IMR-90 (cell line): Measurements from ENCODE around the gene FAM83G. TPM values are rescaled to one million over a fixed set of nuclear protein-coding genes. Genes with fewer than 3 reads are reported as not detected.
"Not testable (repeated sequence)": the region's sequence is repeated elsewhere in the genome, so short reads cannot be mapped to it uniquely, and the experiment has no call there.

Experiments used
- ATAC-seq: fragments of 200-7000 bp; cut with Tn5 transposase; 2 replicates; pipeline ENCODE4 v1.9.1; 2020; ENCODE audit warnings: low read depth, mild to moderate bottlenecking, moderate library complexity
- BruUV-seq: library from RNA; stranded (reverse); fragments of 400-500 nt; replicated peaks from 2 replicates; lab custom pipeline; 2021; lab: Mats Ljungman, UMichigan
- CTCF ChIA-PET: fragments of 300-600 bp; formaldehyde crosslinking; extraction: SDS; loops from one replicate; lab custom pipeline; 2021; ENCODE audit warnings: antibody characterized with exemption; lab: Yijun Ruan, JAX
- POLR2A ChIA-PET: fragments of 300-600 bp; sonication (Branson Sonifier 250); formaldehyde crosslinking; loops from one replicate; lab custom pipeline; 2022; ENCODE audit warnings: antibody characterized with exemption; ENCODE audit not compliant: unreplicated experiment; lab: Charles Lee
- DNase-seq: peaks from one replicate; pipeline ENCODE4 v3.0.0; 2013
- H2AFZ ChIP-seq: replicated peaks from 2 replicates; pipeline ENCODE3; 2013; ENCODE audit warnings: low read length, mild to moderate bottlenecking; ENCODE audit not compliant: poor library complexity
- H2AK5ac ChIP-seq: 2 replicates; pipeline ENCODE4 v1.6.1; 2013; ENCODE audit warnings: low read depth, low read length, inconsistent platforms
- H2AK9ac ChIP-seq: replicated peaks from 2 replicates; pipeline ENCODE3; 2013; ENCODE audit warnings: mild to moderate bottlenecking, low read depth, low read length, moderate library complexity; ENCODE audit not compliant: poor library complexity
- H2BK120ac ChIP-seq: 2 replicates; pipeline ENCODE4 v1.6.1; 2013; ENCODE audit warnings: low read depth, low read length, inconsistent platforms
- H2BK15ac ChIP-seq: 3 replicates; pipeline ENCODE4 v1.6.1; 2013; ENCODE audit warnings: low read depth, low read length, inconsistent platforms
- H2BK20ac ChIP-seq: 2 replicates; pipeline ENCODE4 v1.6.1; 2013; ENCODE audit warnings: low read depth, mild to moderate bottlenecking, inconsistent platforms, low read length, moderate library complexity
- H2BK5ac ChIP-seq: 2 replicates; pipeline ENCODE4 v1.6.1; 2013; ENCODE audit warnings: mild to moderate bottlenecking, low read depth, low read length, inconsistent platforms; ENCODE audit not compliant: poor library complexity, severe bottlenecking
- H3K14ac ChIP-seq: replicated peaks from 2 replicates; pipeline ENCODE4 v1.6.1; 2013; ENCODE audit warnings: low read depth, low read length, inconsistent platforms
- H3K18ac ChIP-seq: 2 replicates; pipeline ENCODE4 v1.6.1; 2013; ENCODE audit warnings: low read depth, low read length, control low read depth
- H3K23ac ChIP-seq: 2 replicates; pipeline ENCODE4 v1.6.1; 2013; ENCODE audit warnings: low read depth, low read length, inconsistent platforms
- H3K27ac ChIP-seq: 2 replicates; pipeline ENCODE4 v1.5.1; 2013; ENCODE audit warnings: mild to moderate bottlenecking, control low read depth, low read length; ENCODE audit not compliant: insufficient read depth
- H3K27me3 ChIP-seq: 2 replicates; pipeline ENCODE4 v1.6.1; 2013; ENCODE audit warnings: low read length; ENCODE audit not compliant: control insufficient read depth, insufficient read depth
- H3K36me3 ChIP-seq: 2 replicates; pipeline ENCODE4 v1.6.1; 2013; ENCODE audit warnings: low read length, mixed read lengths; ENCODE audit not compliant: control insufficient read depth, insufficient read depth
- H3K4ac ChIP-seq: 2 replicates; pipeline ENCODE4 v1.6.1; 2013; ENCODE audit warnings: low read depth, low read length, inconsistent platforms
- H3K4me1 ChIP-seq: 2 replicates; pipeline ENCODE4 v1.6.1; 2013; ENCODE audit warnings: low read length, mixed read lengths; ENCODE audit not compliant: control insufficient read depth, insufficient read depth
- H3K4me2 ChIP-seq: 2 replicates; pipeline ENCODE4 v1.6.1; 2013; ENCODE audit warnings: low read depth, mild to moderate bottlenecking, control low read depth, low read length, moderate library complexity
- H3K4me3 ChIP-seq: 2 replicates; pipeline ENCODE4 v1.5.1; 2013; ENCODE audit warnings: low read depth, mild to moderate bottlenecking, control low read depth, low read length, moderate library complexity; ENCODE audit not compliant: insufficient read depth
- H3K56ac ChIP-seq: 2 replicates; pipeline ENCODE4 v1.6.1; 2013; ENCODE audit warnings: low read length, inconsistent platforms; ENCODE audit not compliant: insufficient read depth; ENCODE audit errors: extremely low read depth
- H3K79me1 ChIP-seq, 2 experiments: 2 replicates each; pipeline ENCODE4 v1.6.1; 2013; ENCODE audit warnings: low read length in 2 of 2, inconsistent platforms in 1 of 2, low read depth in 1 of 2
- H3K9ac ChIP-seq: 2 replicates; pipeline ENCODE4 v1.6.1; 2013; ENCODE audit warnings: low read depth, low read length, control low read depth
- H3K9me1 ChIP-seq: 2 replicates; pipeline ENCODE4 v1.6.1; 2013; ENCODE audit warnings: low read length, inconsistent platforms; ENCODE audit not compliant: insufficient read depth
- H3K9me3 ChIP-seq: 2 replicates; pipeline ENCODE4 v1.6.1; 2013; ENCODE audit warnings: low read length; ENCODE audit not compliant: control insufficient read depth, insufficient read depth
- H4K20me1 ChIP-seq: 2 replicates; pipeline ENCODE4 v1.6.1; 2013; ENCODE audit warnings: low read length, inconsistent platforms; ENCODE audit not compliant: insufficient read depth
- H4K5ac ChIP-seq: 2 replicates; pipeline ENCODE4 v1.6.1; 2013; ENCODE audit warnings: mild to moderate bottlenecking, low read depth, low read length, control low read depth
- H4K8ac ChIP-seq, 2 experiments: 2 replicates each; pipeline ENCODE4 v1.6.1; 2013; ENCODE audit warnings: low read depth in 2 of 2, low read length in 2 of 2, control low read depth in 1 of 2, inconsistent platforms in 1 of 2
- H4K91ac ChIP-seq: 2 replicates; pipeline ENCODE4 v1.6.1; 2013; ENCODE audit warnings: low read depth, low read length, inconsistent platforms; ENCODE audit not compliant: insufficient read depth
- WGBS, 2 experiments: methylation state at CpG; one replicate each; pipeline versions ENCODE4 v1.1.5 to v1.1.7; 2013; ENCODE audit warnings: missing lambda C conversion rate in 2 of 2; ENCODE audit not compliant: insufficient read length in 1 of 2; ENCODE audit errors: extremely low coverage in 2 of 2; 5-methylcytosine and 5-hydroxymethylcytosine counted together
- dilution Hi-C: fragments of 300-500 bp; cut with HindIII; formaldehyde crosslinking; loops from one replicate; pipeline ENCODE4 v1.14.3; 2018; ENCODE audit warnings: low sequenced_read_pairs; ENCODE audit not compliant: unreplicated experiment
- in situ Hi-C: fragments of 300-500 bp; cut with MboI; formaldehyde crosslinking; loops from 3 replicates; pipeline ENCODE4 v1.14.3; 2019; ENCODE audit warnings: low sequenced_read_pairs, inconsistent platforms, mixed read lengths
- intact Hi-C: fragments of 100-400 bp; cut with micrococcal nuclease; formaldehyde crosslinking; loops from 2 replicates; pipeline ENCODE4 v1.10.0; 2022
- polyA plus RNA-seq, 3 experiments: library from polyadenylated mRNA; depleted of rRNA; stranded (reverse); fragments of >200 nt; gene quantifications; 2 replicates each; pipeline ENCODE4 v1.2.3, GENCODE V29; 2012; ENCODE audit warnings: low replicate concordance in 1 of 3
- total RNA-seq: library from RNA; depleted of rRNA; stranded (reverse); fragments of >200 nt; gene quantifications from 2 replicates; pipeline ENCODE4 v1.2.3, GENCODE V29; 2012

The FAM83G gene
- total and polyA plus RNA-seq, 2 of the 4 experiments (the other 2 are of a cell fraction): 9.5 to 12.6 TPM

GRCh38 chr17:19029740-19030139 lies 25.2 kb upstream of the FAM83G start:
- dilution Hi-C loops: not testable (repeated sequence)

GRCh38 chr17:19028671-19029070 lies 24.1 kb upstream of the FAM83G start:
- H3K27ac ChIP-seq, CTCF ChIA-PET, H3K79me1 ChIP-seq, intact Hi-C loops, H3K18ac ChIP-seq, H3K56ac ChIP-seq, H3K4me3 ChIP-seq, POLR2A ChIA-PET, H3K27me3 ChIP-seq, H2AK9ac ChIP-seq, H3K4ac ChIP-seq, H4K20me1 ChIP-seq, H3K4me2 ChIP-seq, H3K4me1 ChIP-seq, H2AK5ac ChIP-seq, dilution Hi-C loops, H3K36me3 ChIP-seq, H2BK5ac ChIP-seq, BruUV-seq, H3K14ac ChIP-seq, H4K5ac ChIP-seq, H4K91ac ChIP-seq, H2AFZ ChIP-seq, in situ Hi-C loops, H3K9me3 ChIP-seq, DNase-seq, H3K9me1 ChIP-seq, H3K23ac ChIP-seq, ATAC-seq, H4K8ac ChIP-seq, H2BK120ac ChIP-seq, H2BK20ac ChIP-seq, H2BK15ac ChIP-seq, H3K9ac ChIP-seq: not testable (repeated sequence)
- WGBS, 2 experiments: no CpG with 5 or more reads among the region's 11 CpGs

More at GRCh38 chr17:19029740-19030139, 25.2 kb upstream of the FAM83G start:
- H3K79me1 ChIP-seq, H4K8ac ChIP-seq, H3K23ac ChIP-seq, H2BK120ac ChIP-seq, H3K27me3 ChIP-seq, H2AK5ac ChIP-seq, H3K14ac ChIP-seq, intact Hi-C loops, H3K4me2 ChIP-seq, H4K91ac ChIP-seq, H2BK20ac ChIP-seq, H3K9me3 ChIP-seq, H3K56ac ChIP-seq, H3K9me1 ChIP-seq, H3K4me1 ChIP-seq, H3K36me3 ChIP-seq, POLR2A ChIA-PET, H3K4me3 ChIP-seq, H2AFZ ChIP-seq, BruUV-seq, DNase-seq, H2AK9ac ChIP-seq, H2BK5ac ChIP-seq, H4K20me1 ChIP-seq, H2BK15ac ChIP-seq, H3K9ac ChIP-seq, in situ Hi-C loops, H3K18ac ChIP-seq, CTCF ChIA-PET, H4K5ac ChIP-seq, H3K27ac ChIP-seq, H3K4ac ChIP-seq: not testable (repeated sequence)
- ATAC-seq: peak; percentile 61
- no CpG with 5 or more reads among the region's 5 CpGs for WGBS, 2 experiments
